GM12875 (cell line): Measurements from ENCODE around the gene PPM1B.

ENCODE experiments used
- H3K4me3 ChIP-seq: one replicate; pipeline ENCODE4 v1.5.1; 2011; ENCODE audit warnings: low read depth, low read length, control low read depth
- CTCF ChIP-seq: IDR thresholded peaks from 2 replicates; pipeline ENCODE4 v1.5.1; 2011; ENCODE audit warnings: low read depth, mild to moderate bottlenecking, control low read depth, inconsistent platforms, low read length, moderate library complexity, borderline replicate concordance; ENCODE audit not compliant: insufficient read depth

The PPM1B gene

GRCh38 chr2:44155666-44156446 is 12.8 kb upstream of the PPM1B start:
- no peak overlapping the region for H3K4me3 ChIP-seq
- no peak for TF ChIP-seq CTCF

- TF ChIP-seq CTCF = no peak
- H3K4me3 ChIP-seq = no peak overlapping the region
Measured at GRCh38 chr2:44163777-44164176, 4.9 kb upstream of the PPM1B start.

GRCh38 chr2:44164617-44165016 is 4.1 kb upstream of the PPM1B start:
- no peak for TF ChIP-seq CTCF
- H3K4me3 ChIP-seq = no peak overlapping the region

GRCh38 chr2:44166096-44166495 is 2.6 kb upstream of the PPM1B start:
- TF ChIP-seq CTCF = no peak
- H3K4me3 ChIP-seq = no peak overlapping the region

- peak overlapping the region; percentile 58 for H3K4me3 ChIP-seq
- no peak for TF ChIP-seq CTCF
Measured at GRCh38 chr2:44167311-44167907, 1.3 kb upstream of the PPM1B start.

- H3K4me3 ChIP-seq = peak overlapping the region; percentile 58
- no peak for TF ChIP-seq CTCF
Measured at GRCh38 chr2:44167908-44168680, 581 bp upstream of the PPM1B start.
